ENCODE measurements around the gene CCDC159. TPM values are rescaled to one million over a fixed set of nuclear protein-coding genes. Genes with fewer than 3 reads are reported as not detected.
"Not testable (repeated sequence)": the region's sequence is repeated elsewhere in the genome, so short reads cannot be mapped to it uniquely, and the experiment has no call there.

The CCDC159 gene
- total RNA-seq, 4 donors from 2014 or later: 0.85 to 9.2 (median 2.0) TPM

DNA sequence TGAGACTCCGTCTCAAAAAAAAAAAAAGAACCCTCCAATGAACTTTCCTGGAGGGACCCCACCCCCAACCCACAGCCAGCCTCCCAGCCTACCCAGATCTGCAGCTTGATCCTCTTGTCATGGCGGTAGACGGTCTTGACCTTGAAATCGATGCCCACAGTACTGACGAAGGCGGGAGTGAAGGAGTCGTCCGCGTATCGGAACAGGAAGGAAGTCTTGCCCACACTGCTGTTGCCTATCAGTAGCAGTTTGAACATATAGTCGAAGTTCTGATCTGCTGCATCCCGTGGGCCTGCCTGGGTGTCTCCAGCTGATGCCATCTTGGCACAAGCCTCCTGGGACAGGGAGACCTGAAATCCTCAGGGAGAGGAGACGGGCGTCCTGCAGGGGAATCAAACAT lies 9.2 kb upstream of the CCDC159 start:
- in situ Hi-C loops (cut with MboI; ENCODE audit: low sequenced_read_pairs in 4 of 4) (no loop called here), intact Hi-C loops (cut with DNase I; ENCODE audit: low total_unique reads) (no loop called here)
- DNase-seq (no peak), ATAC-seq (no peak)
- H3K4me1 ChIP-seq: peaks cover 5 to 12% of the 10 kb centered on the region in 2 donors
- H3K4me3 ChIP-seq: no peak overlapping the region
- TF ChIP-seq CTCF (IDR thresholded peaks at IDR 0.05 in 4 of 5, conservative IDR thresholded peaks at IDR 0.05 in 1 of 5) (no peak), POLR2A (IDR thresholded peaks at IDR 0.05) (no peak)
- no peak overlapping the region for H3K27ac ChIP-seq
- no peaks in the 10 kb centered on the region for H3K27me3 ChIP-seq
- H3K36me3 ChIP-seq: peaks cover 0 to 49% of the 10 kb centered on the region in 2 donors
- H3K9me3 ChIP-seq: no peaks in the 10 kb centered on the region

DNA sequence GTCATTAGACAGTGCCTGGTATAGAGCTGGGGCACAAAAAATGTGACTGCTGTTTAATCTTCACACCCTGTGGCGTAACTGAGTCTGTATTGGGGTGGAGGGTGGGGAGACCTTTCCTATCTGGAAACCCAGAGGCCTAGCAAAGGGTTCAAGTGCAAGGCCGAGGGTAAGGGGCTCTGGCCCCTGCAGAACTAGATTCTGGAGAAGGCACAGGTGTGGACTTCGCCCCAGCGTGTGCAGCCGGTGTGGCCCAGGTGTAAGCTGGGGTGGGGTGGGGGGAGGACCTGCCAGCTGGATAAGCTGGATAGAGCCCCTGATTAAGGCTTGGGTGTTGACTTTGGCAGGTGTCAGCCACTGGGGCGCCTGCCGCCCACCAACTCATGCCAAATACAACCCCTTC lies 8.2 kb upstream of the CCDC159 start:
- Histone ChIP-seq H3K4me3 (no peak overlapping the region), H3K9me3 (no peaks in the 10 kb centered on the region), H3K27me3 (no peaks in the 10 kb centered on the region), H3K27ac (no peak overlapping the region), H3K36me3 (peaks cover 0 to 50% of the 10 kb centered on the region in 2 donors), H3K4me1 (peaks cover 5 to 12% of the 10 kb centered on the region in 2 donors)
- TF ChIP-seq CTCF (IDR thresholded peaks at IDR 0.05 in 4 of 5, conservative IDR thresholded peaks at IDR 0.05 in 1 of 5) (no peak), POLR2A (IDR thresholded peaks at IDR 0.05) (no peak)
- no peak for ATAC-seq
- DNase-seq: no peak
- in situ Hi-C loops (cut with MboI; ENCODE audit: low sequenced_read_pairs in 4 of 4): no loop called here
- intact Hi-C loops (cut with DNase I; ENCODE audit: low total_unique reads): no loop called here

- no peak for DNase-seq
- peak overlapping the region; percentile 63 to 73 (median 66) for H3K4me3 ChIP-seq
- no peaks in the 10 kb centered on the region for H3K9me3 ChIP-seq
- H3K4me1 ChIP-seq: peaks cover 5 to 12% of the 10 kb centered on the region in 2 donors
- no peaks in the 10 kb centered on the region for H3K27me3 ChIP-seq
- TF ChIP-seq CTCF (IDR thresholded peaks at IDR 0.05 in 4 of 5, conservative IDR thresholded peaks at IDR 0.05 in 1 of 5) (no peak), POLR2A (IDR thresholded peaks at IDR 0.05) (no peak)
- intact Hi-C loops (cut with DNase I; ENCODE audit: low total_unique reads) (no loop called here), in situ Hi-C loops (cut with MboI; ENCODE audit: low sequenced_read_pairs in 4 of 4) (no loop called here)
- peaks cover 0 to 44% of the 10 kb centered on the region in 2 donors for H3K36me3 ChIP-seq
- peak overlapping the region; percentile 63 to 77 (median 72) for H3K27ac ChIP-seq
- peak in 1 of 2 donors; percentile 19 for ATAC-seq
Measured at GRCh38 chr19:11338569-11339253, 7.6 kb upstream of the CCDC159 start.

GRCh38 chr19:11339254-11340098 lies 6.8 kb upstream of the CCDC159 start, which contains the start of gene RAB3D:
RAB3D (minus strand) TSS chr19:11339657; CDS start chr19:11337399, 2,258 bp downstream.
- TF ChIP-seq CTCF (IDR thresholded peaks at IDR 0.05 in 4 of 5, conservative IDR thresholded peaks at IDR 0.05 in 1 of 5) (no peak), POLR2A (IDR thresholded peaks at IDR 0.05) (peak; percentile 14 to 32)
- peak within 1 kb of the TSS; percentile 63 to 73 (median 66) for H3K4me3 ChIP-seq
- in situ Hi-C loops (cut with MboI; ENCODE audit: low sequenced_read_pairs in 4 of 4): no loop called here
- no peaks in the 10 kb centered on the region for H3K9me3 ChIP-seq
- no peaks in the 10 kb centered on the region for H3K27me3 ChIP-seq
- peak; percentile 69 to 76 for DNase-seq
- intact Hi-C loops (cut with DNase I; ENCODE audit: low total_unique reads): no loop called here
- peaks cover 0 to 39% of the 10 kb centered on the region in 2 donors for H3K36me3 ChIP-seq
- H3K4me1 ChIP-seq: peaks cover 11 to 17% of the 10 kb centered on the region in 2 donors
- peak within 1 kb of the TSS; percentile 63 to 77 (median 72) for H3K27ac ChIP-seq
- peak; percentile 71 to 75 for ATAC-seq

DNA sequence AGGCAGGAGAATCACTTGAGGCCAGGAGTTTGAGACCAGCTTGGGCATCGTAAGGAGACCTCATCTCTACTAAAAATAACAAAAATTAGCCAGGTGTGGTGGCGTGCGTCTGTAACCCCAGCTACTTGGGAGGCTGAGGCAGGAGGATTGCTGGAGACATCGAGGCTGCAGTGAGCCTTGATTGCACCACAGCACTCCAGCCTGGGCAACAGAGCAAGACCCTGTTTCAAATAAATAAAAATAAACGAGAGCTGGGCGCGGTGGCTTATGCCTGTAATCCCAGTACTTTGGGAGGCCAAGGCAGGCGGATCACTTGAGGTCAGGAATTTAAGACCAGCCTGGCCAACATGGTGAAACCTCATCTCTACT lies 6.2 kb upstream of the CCDC159 start:
- ATAC-seq; in situ Hi-C loops (cut with MboI; ENCODE audit: low sequenced_read_pairs in 4 of 4); H3K27me3 ChIP-seq; H3K9me3 ChIP-seq; DNase-seq; intact Hi-C loops (cut with DNase I; ENCODE audit: low total_unique reads): not testable (repeated sequence)
- Histone ChIP-seq H3K36me3 (peaks cover 0 to 33% of the 10 kb centered on the region in 2 donors), H3K4me3 (peak overlapping the region in 1 of 4 donors; percentile 63), H3K4me1 (peaks cover 17 to 23% of the 10 kb centered on the region in 2 donors), H3K27ac (peak overlapping the region in 3 of 4 donors; percentile 41 to 68 (median 63))
